Stimulated activated CD8-positive, alpha-beta memory T cell treated with anti-CD3 and anti-CD28 coated beads, Interleukin-4, amount 100 ng/mL, for 1 hour (primary cell): ENCODE results near the gene CACNA2D1.

Source experiments
- DNase-seq, 2 donors: peaks; one replicate each; pipeline ENCODE4 v3.0.0-alpha.2; 2020; ENCODE audit warnings: low read depth in 2 of 2, low spot score in 1 of 2

The CACNA2D1 gene

DNA sequence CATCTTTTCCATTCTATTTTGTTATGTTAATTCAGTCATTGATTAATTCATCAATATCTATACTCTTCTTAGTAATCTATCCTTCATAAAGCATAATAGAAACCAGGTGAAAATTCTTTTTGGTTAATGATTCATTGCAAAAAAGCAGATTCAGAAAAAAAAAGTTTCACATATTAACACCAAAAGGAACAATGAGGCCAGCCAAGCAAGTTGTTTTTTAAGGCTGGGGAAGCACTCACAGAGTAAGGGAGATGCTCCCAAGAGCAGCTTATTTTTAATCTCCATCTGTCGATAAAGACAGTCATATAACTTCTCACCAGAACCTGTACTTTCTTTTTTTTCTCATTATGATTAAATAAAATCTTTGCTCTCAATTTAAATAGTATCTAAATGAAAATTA, 95.8 kb downstream of the CACNA2D1 start:
- DNase-seq: no peak

- DNase-seq: no peak
Measured at GRCh38 chr7:82345886-82346285, 97.7 kb downstream of the CACNA2D1 start.

DNA sequence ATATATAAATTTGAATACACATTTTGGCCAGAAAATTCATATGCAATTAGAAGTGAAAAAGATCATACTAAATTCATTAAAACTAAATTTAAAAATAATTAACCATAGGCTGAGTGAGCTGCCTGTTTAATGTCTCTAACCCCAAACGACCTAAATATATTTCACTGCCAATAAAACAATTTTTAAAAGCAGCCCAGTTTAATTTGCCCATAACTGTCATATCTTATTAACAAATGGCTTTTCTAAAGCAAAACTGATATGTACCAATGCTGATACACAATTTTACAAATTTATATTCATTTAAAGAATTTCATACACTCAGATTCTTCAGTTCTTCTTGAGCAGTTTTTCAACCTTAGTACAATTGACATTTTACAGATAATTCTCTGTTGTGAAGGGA, 99.9 kb downstream of the CACNA2D1 start:
- DNase-seq: no peak

GRCh38 chr7:82339958-82340357, 103.6 kb downstream of the CACNA2D1 start:
- no peak for DNase-seq

DNA sequence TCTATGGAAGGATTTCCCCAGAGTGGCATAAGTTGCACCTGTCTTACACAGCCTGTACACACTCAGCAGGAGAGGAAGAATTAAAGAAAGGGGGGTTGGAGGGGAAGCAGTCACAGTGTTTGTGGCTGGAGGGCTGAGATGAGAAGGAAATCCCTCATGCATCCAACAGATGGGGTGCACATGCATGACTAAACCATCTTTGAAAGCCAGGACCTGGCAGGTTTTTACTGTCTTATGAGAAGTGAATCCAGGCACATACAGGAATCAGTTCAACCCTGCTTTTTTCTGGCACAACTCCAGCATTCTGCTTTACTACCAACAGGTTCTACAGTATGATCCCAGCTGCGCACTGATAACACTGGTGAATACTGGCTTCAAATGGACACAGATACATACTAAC, 107.7 kb downstream of the CACNA2D1 start:
- DNase-seq: no peak

GRCh38 chr7:82335001-82335400, 108.6 kb downstream of the CACNA2D1 start:
- no peak for DNase-seq

DNA sequence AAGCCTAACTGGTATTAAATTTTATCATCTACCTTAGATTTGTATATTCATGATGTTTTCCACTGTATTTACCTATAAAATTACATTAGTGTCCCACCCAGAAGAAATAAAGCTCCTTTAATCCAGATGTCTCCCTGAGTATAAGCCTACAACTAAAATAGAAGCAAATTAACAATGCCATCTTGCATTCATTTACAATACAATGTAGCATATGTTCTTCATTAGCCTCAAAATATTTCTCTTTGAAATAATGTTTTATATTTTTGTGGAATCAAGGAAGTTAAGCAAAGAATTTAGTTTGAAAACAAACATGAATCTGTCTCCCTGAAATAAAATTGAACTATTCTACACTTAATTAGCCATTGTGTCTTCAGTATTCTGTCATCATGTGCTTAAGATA, 112.3 kb downstream of the CACNA2D1 start:
- DNase-seq: no peak

DNA sequence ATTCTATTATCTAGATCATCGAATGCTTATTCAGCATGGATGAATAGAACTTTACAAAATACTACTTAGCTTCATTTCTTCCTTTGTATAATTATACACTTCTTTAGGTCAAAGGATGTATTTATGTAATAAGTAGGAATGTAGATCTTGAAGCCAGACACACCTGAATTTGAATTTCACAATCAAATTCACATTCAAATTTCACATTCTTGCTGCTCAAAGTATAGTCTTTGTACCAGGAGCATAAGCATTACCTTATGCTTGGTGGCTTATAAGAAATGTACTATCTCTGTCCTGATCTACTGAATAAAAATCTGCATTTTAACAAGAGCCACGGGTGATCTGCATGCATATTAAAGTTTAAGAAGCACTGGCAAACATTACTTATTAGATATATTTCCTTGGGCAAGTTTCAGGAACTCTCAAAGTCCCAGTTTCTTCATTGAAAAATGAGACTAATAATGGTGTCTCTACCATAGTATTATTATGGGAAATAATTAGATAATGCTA, 112.8 kb downstream of the CACNA2D1 start:
- no peak for DNase-seq

DNA sequence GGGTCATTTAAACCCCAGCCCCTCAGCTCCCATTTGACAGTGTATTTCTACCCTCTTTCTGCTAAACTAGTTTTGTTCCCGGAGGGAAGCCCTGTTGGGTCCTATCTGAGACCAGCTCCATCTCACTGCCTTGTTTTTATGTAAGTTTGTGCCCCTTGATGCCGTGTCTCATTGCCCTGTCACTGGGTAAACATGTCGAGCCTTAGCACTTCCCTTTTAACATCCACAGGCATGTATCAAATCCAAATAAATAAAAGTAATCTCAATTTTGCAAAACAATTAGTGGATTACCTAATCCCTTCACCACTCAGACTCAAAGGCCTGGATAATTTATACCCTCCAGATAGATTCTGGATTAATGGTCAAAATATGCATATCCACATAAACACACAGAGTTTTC, 115.7 kb downstream of the CACNA2D1 start:
- no peak for DNase-seq

GRCh38 chr7:82325416-82325815, 118.2 kb downstream of the CACNA2D1 start:
- DNase-seq: no peak

DNA sequence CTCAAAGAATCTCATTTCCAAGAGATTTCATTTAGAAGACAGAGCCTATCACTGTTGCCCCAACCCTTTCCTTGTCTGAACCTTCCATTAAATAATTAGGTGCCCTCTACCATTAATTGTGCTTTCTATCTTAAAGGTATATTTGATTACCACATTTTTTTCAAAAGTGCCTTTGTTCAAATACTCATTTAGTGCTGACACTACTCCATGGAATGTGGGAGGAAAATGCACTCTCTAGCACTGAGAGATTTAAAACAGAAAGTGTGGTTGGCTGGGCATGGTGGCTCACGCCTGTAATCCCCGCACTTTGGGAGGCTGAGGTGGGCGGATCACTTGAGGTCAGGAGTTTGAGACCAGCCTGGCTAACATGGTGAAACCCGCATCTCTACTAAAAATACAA, 119.8 kb downstream of the CACNA2D1 start:
- DNase-seq: no peak

- DNase-seq: no peak
Measured at GRCh38 chr7:82319674-82320118, 123.9 kb downstream of the CACNA2D1 start.

GRCh38 chr7:82318786-82319185, 124.8 kb downstream of the CACNA2D1 start:
- DNase-seq: no peak

GRCh38 chr7:82317760-82318159, 125.8 kb downstream of the CACNA2D1 start:
- DNase-seq: no peak

GRCh38 chr7:82317257-82317721, 126.3 kb downstream of the CACNA2D1 start:
- DNase-seq: no peak

DNA sequence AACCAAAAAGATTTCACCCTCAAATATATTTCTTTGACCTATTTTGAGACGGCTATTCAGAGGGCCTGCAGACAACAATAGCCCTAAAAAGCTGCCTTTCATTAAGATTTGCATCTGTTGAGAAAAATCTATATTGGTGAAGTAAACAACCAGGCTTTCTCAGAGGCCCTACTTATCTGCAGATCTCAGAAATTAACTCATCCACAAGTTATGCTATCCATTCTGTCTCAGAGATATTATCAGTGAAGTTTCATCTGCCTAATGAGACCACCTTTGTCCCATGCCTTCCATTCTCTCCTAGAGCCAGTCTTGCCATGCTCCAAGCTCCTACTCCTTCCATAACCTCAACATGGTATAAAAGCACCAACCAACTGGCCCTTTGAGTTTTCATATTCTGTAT, 130.3 kb downstream of the CACNA2D1 start:
- no peak for DNase-seq

GRCh38 chr7:82312646-82313045, 130.9 kb downstream of the CACNA2D1 start:
- DNase-seq: no peak

GRCh38 chr7:82305347-82306005, 138.1 kb downstream of the CACNA2D1 start:
- DNase-seq: no peak

- no peak for DNase-seq
Measured at GRCh38 chr7:82294865-82295264, 148.7 kb downstream of the CACNA2D1 start.

GRCh38 chr7:82294382-82294784, 149.2 kb downstream of the CACNA2D1 start:
- no peak for DNase-seq

DNA sequence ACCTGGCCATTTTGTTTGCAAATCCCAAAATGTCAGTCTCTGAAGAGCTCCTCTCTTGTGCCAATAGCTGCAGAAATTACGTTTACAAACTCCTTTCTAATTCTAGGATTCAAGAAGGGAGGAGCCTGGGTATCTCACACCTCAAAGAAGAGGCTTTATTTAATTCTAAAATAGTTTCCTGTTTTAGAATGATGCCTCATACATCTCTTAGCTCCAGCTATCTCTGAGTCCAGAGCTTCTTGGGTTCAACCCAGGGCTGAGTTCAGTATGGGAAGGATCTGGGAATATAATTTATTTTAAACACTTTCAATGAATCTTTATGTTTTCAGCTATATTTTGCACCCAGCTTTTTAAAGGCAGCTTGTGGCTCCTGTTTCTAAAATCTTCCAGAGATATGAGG, 150.1 kb downstream of the CACNA2D1 start:
- DNase-seq: no peak

GRCh38 chr7:82291931-82292330, 151.6 kb downstream of the CACNA2D1 start:
- DNase-seq: no peak

DNA sequence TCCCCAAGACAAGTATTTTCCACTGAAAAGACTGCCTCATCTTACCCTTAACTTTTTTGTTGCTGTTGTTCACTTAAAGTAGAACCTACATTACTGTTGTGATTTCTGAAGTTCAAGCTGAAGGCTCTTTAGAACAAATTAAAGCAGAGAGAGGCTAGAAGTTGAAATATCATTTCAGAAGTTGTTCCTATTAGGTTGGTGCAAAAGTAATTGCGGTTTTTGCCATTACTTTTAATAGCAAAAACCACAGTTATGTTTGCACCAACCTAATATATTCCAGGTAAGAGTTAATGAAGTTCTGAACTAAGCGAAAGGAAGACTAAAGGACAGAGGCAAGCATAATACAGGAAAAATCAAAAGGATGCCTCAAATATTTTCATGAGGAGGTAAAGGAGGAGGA, 153.7 kb downstream of the CACNA2D1 start:
- DNase-seq: no peak
